Right ventricle myocardium superior (tissue), 1 donor: ENCODE results near the gene C15orf62. TPM values are rescaled to one million over a fixed set of nuclear protein-coding genes. Genes with fewer than 3 reads are reported as not detected.

Source experiments
- ATAC-seq: fragments of 200-7000 bp; cut with Tn5 transposase; one replicate; pipeline ENCODE4 v1.9.1; 2020; ENCODE audit warnings: mild to moderate bottlenecking; ENCODE audit not compliant: poor library complexity
- DNase-seq: peaks from one replicate; pipeline ENCODE4 v3.0.0-alpha.2; 2020
- intact Hi-C: fragments of 100-400 bp; cut with DNase I; formaldehyde crosslinking; loops from one replicate; pipeline ENCODE4 v1.11.2; 2022
- total RNA-seq: library from RNA; stranded (reverse); fragmentation: NEBNext Ultra II Directional; extraction: Animal tissue kit (Norgen Biotek cat#: 25700); gene quantifications from one replicate; pipeline ENCODE4 v1.2.1, GENCODE V29; 2021
- donor health status: DM: no; HTN: yes; CAD: no; lungs with severe emphysema.

The C15orf62 gene
- total RNA-seq, 1 donor from 2014 or later, result 0.16 TPM

- intact Hi-C loops, result no loop called here
- ATAC-seq, result no peak
- no peak for DNase-seq
Observed at GRCh38 chr15:40803688-40804087, 33.9 kb downstream of the C15orf62 start.

GRCh38 chr15:40806672-40807027 is 36.9 kb downstream of the C15orf62 start:
- ATAC-seq (no peak), DNase-seq (no peak)
- intact Hi-C loops, result no loop called here

- ATAC-seq, result peak; percentile 99
- peak; percentile 98 for DNase-seq
- intact Hi-C loops, result no loop called here
Observed at GRCh38 chr15:40807028-40807887, 37.5 kb downstream of the C15orf62 start, which contains the start of the genes DNAJC17 and ZFYVE19. DNAJC17 (minus strand) TSS chr15:40807473; CDS start chr15:40807446, 27 bp downstream. ZFYVE19 (plus strand) TSS chr15:40807089; CDS start chr15:40807590, 501 bp downstream.

GRCh38 chr15:40807888-40808461 is 38.2 kb downstream of the C15orf62 start:
- ATAC-seq, result no peak
- DNase-seq, result no peak
- intact Hi-C loops, result no loop called here

- intact Hi-C loops, result no loop called here
- DNase-seq (no peak), ATAC-seq (no peak)
Observed at GRCh38 chr15:40808861-40809450, 39.2 kb downstream of the C15orf62 start.

- DNase-seq (no peak), ATAC-seq (no peak)
- intact Hi-C loops, result no loop called here
Observed at GRCh38 chr15:40812721-40813425, 43.1 kb downstream of the C15orf62 start.

GRCh38 chr15:40815042-40815698 is 45.4 kb downstream of the C15orf62 start:
- DNase-seq, result peak; percentile 52
- intact Hi-C loops, result no loop called here
- peak; percentile 76 for ATAC-seq

GRCh38 chr15:40819048-40819447 is 49.3 kb downstream of the C15orf62 start:
- no peak for DNase-seq
- intact Hi-C loops, result no loop called here
- no peak for ATAC-seq

GRCh38 chr15:40821195-40821594 is 51.4 kb downstream of the C15orf62 start:
- DNase-seq (no peak), ATAC-seq (no peak)
- intact Hi-C loops, result no loop called here

Other genes starting within 250 kb of the C15orf62 start
- 16.5 TPM for gene CCDC32, start 204.9 kb upstream of the C15orf62 start, total RNA-seq
- gene RPUSD2, start 200.7 kb upstream of the C15orf62 start, total RNA-seq, result 10.1 TPM
- gene KNL1, start 175.7 kb upstream of the C15orf62 start, total RNA-seq, result 0.51 TPM
- gene RAD51, start 74.8 kb upstream of the C15orf62 start, total RNA-seq, result 0.43 TPM
- 17.3 TPM for gene RMDN3, start 14.7 kb upstream of the C15orf62 start, total RNA-seq
- 6.5 TPM for gene GCHFR, start 5.9 kb upstream of the C15orf62 start, total RNA-seq
- gene ZFYVE19, start 37.1 kb downstream of the C15orf62 start, total RNA-seq, result 26.4 TPM
- 16.1 TPM for gene DNAJC17, start 37.5 kb downstream of the C15orf62 start, total RNA-seq
- not detected for gene PPP1R14D, start 58.7 kb downstream of the C15orf62 start, total RNA-seq
- 0.59 TPM for gene SPINT1, start 74.1 kb downstream of the C15orf62 start, total RNA-seq
- not detected for gene RHOV, start 104.3 kb downstream of the C15orf62 start, total RNA-seq
- 18.4 TPM for gene VPS18, start 124.5 kb downstream of the C15orf62 start, total RNA-seq
- 10.7 TPM for gene DLL4, start 159.4 kb downstream of the C15orf62 start, total RNA-seq
- gene CHAC1, start 183.5 kb downstream of the C15orf62 start, total RNA-seq, result 0.46 TPM